D721Med (cell line): ENCODE measurements around the gene CDK5R2.

Experiments
- DNase-seq: peaks from one replicate; pipeline ENCODE4 v3.0.0; 2011; ENCODE audit warnings: low spot score; ENCODE audit not compliant: insufficient read length
- FAIRE-seq: peaks from 2 replicates; lab custom pipeline; 2011; peaks lifted over from hg19 to GRCh38; lab: Jason Lieb, UNC
- TF ChIP-seq, protein P1 (sequence below): IDR thresholded peaks from 2 replicates; pipeline ENCODE4 v1.5.1; 2012; ENCODE audit warnings: mild to moderate bottlenecking, control low read depth; ENCODE audit not compliant: insufficient read depth; ENCODE audit errors: missing control alignments

CDK5R2 gene

DNA sequence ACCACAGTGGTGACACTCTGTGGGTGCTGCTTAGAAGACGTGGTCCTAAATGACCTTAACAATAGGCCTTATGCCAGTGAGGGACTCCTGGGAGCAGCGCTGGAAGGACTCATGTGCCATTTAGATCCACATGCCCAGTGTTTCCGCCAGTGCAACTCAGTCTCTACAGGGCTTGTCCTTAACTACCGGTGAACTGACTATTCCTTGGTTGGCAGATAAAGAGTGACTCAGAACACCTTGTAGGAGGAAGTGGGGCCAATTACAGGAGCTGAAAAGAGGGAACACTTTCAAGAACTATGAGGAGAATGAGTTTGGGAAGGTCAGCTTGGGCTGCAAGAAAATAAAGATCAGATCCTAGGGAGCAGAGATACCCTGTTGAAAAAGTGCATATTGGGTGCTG, 1.8 kb upstream of the CDK5R2 start:
- DNase-seq: no peak
- TF ChIP-seq, protein P1, sequence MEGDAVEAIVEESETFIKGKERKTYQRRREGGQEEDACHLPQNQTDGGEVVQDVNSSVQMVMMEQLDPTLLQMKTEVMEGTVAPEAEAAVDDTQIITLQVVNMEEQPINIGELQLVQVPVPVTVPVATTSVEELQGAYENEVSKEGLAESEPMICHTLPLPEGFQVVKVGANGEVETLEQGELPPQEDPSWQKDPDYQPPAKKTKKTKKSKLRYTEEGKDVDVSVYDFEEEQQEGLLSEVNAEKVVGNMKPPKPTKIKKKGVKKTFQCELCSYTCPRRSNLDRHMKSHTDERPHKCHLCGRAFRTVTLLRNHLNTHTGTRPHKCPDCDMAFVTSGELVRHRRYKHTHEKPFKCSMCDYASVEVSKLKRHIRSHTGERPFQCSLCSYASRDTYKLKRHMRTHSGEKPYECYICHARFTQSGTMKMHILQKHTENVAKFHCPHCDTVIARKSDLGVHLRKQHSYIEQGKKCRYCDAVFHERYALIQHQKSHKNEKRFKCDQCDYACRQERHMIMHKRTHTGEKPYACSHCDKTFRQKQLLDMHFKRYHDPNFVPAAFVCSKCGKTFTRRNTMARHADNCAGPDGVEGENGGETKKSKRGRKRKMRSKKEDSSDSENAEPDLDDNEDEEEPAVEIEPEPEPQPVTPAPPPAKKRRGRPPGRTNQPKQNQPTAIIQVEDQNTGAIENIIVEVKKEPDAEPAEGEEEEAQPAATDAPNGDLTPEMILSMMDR: no peak
- no peak for FAIRE-seq

DNA sequence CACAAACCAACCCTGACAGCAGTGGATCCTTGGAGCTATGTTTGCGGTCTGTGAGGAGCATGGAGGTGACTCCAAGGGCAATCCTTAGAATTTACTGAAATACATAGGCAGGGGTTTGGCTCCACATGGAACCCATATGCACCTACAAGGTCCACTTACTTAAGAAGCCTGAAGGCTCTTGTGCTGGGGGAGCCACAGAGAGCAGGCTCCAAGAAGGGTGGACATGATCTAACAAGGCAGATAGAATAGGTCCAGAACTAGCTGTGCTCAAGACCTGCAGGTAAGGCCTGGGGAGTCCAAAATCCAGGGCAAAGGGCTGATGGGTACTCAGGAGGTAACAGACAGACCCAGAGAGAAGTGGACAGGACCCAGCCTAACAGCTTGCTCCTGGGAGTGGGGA, 1.2 kb upstream of the CDK5R2 start:
- FAIRE-seq: no peak
- TF ChIP-seq, protein P1: no peak
- no peak for DNase-seq

DNA sequence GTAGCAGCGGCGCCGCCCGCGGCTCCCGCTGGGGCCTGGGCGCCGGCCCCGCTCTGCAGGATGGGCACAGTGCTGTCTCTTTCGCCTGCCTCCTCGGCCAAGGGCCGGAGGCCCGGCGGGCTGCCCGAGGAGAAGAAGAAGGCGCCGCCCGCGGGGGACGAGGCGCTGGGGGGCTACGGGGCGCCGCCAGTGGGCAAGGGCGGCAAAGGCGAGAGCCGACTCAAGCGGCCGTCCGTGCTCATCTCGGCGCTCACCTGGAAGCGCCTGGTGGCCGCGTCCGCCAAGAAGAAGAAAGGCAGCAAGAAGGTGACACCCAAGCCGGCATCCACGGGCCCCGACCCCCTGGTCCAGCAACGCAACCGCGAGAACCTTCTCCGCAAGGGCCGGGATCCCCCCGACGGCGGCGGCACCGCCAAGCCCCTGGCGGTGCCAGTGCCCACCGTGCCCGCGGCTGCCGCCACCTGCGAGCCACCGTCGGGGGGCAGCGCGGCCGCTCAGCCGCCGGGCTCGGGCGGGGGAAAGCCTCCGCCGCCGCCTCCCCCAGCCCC, 369 bp downstream of the CDK5R2 start:
- no peak for DNase-seq
- TF ChIP-seq, protein P1: no peak

DNA sequence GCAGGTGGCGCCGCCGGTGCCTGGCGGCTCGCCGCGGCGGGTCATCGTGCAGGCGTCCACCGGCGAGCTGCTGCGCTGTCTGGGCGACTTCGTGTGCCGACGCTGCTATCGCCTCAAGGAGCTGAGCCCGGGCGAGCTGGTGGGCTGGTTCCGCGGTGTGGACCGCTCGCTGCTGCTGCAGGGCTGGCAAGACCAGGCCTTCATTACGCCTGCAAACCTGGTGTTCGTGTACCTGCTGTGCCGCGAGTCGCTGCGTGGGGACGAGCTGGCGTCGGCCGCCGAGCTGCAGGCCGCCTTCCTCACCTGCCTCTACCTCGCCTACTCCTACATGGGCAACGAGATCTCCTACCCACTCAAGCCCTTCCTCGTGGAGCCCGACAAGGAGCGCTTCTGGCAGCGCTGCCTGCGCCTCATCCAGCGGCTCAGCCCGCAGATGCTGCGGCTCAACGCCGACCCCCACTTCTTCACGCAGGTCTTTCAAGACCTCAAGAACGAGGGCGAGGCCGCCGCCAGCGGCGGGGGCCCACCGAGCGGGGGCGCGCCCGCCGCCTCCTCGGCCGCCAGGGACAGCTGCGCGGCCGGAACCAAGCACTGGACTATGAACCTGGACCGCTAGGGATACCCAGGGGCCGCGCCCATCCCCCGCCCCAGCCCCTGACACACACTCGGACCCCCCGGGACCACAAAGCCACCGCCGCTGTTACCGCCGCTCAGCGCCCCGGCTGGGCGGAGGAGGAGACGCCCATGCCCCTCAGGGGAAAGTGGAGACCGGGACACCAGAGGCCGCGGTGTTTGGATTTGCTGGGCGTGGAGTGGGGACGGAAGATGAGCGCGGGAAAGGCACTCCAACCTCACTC, 1.1 kb downstream of the CDK5R2 start:
- TF ChIP-seq, protein P1: no peak
- no peak for FAIRE-seq
- DNase-seq: no peak

More for the DNA sequence above, 369 bp downstream of the CDK5R2 start:
- FAIRE-seq: no peak

DNA sequence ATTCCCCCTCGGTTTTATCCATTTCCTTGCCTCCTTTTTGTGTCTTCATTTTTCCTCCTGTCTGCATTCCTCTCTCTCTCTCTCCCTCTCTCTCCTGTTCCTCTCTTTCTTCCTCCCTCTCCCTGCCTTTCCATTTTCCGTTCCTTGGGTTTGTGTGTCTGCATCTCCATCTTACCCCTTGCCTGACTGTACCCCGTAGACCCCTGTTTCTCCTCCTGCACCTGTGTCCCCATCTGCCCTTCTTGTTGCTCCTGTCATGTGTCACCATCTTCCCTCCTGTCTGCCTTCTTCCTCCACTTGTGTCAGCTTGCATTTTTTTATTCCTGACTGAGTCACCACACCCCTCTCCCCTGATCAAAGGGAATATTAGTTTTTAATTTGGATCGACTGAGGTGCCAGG, 1.8 kb downstream of the CDK5R2 start:
- TF ChIP-seq, protein P1: no peak
- FAIRE-seq (no peak), DNase-seq (no peak)

DNA sequence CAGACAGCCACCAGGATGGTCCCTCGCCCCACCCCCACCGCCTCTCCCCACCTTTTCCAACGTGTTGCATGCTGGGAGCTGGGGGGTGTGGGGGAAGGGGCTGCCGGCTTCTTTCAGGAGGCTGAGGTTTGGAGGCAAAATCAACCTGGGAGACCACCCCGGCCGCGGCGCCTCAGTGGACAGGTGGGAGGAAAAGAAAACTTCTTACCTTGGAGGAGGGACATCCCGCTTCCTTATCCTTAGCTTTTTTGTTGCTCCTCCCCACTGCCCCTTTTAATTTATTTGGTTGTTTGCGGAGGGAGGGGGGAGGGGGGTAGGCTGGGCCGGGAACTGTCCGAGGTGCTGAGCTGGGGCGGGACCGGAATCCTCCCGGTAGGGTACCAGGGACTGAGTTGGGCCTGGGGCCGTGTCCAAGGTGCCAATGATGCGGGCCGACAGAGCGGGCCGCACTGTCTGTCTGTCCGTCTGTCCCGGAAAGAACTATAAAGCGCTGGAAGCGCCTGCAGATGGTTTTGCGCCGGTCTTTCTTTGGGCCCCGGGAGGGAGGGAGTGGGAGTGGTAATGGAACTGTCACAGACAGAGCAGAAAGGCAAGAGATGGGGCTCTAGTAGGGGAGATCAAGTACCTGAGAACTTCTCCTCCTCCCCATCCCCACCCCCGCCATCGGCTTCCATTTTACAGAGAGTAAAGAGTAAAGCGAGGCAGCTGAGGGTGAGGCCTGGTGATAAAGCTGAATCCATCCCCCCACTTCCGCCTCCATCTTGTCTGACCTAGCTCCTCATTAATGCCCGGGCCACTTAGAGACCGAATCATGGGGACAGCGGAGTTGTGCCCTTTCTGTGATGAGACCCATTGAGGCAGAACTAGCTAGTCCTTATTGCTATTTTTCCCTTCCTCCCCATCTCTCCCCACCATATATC, 2.4 kb downstream of the CDK5R2 start:
- TF ChIP-seq, protein P1: no peak
- DNase-seq (no peak), FAIRE-seq (no peak)
